GM10248 (cell line): Measurements from ENCODE around the gene KCNK15.

ENCODE experiments used
- CTCF ChIA-PET: fragments of 300-600 bp; sonication (Branson Sonifier 250); formaldehyde crosslinking; extraction: SDS; loops from one replicate; lab custom pipeline; 2021; ENCODE audit warnings: antibody characterized with exemption; lab: Yijun Ruan, JAX
- POLR2A ChIA-PET: fragments of 350-650 bp; sonication (Branson Sonifier 250); formaldehyde crosslinking; extraction: SDS; loops from one replicate; lab custom pipeline; 2020; ENCODE audit warnings: antibody characterized with exemption; lab: Yijun Ruan, JAX
- DNase-seq: peaks from one replicate; pipeline ENCODE4 v3.0.0; 2012; ENCODE audit errors: extremely low spot score
- CTCF ChIP-seq: IDR thresholded peaks from 2 replicates; pipeline ENCODE4 v1.5.1; 2012; ENCODE audit warnings: mild to moderate bottlenecking, low read depth; ENCODE audit errors: extremely low read depth, missing control alignments, control extremely low read depth

Gene KCNK15

GRCh38 chr20:44720621-44720996, 25.1 kb upstream of the KCNK15 start:
- CTCF ChIA-PET: interaction anchor here (1.1 to 1.3 kb wide), 2 partner anchors 10 to 20 kb away, joined by 3 to 6 read pairs; no protein-coding TSS in a partner anchor
- POLR2A ChIA-PET: no interaction called here
- no peak for DNase-seq
- no peak for TF ChIP-seq CTCF

GRCh38 chr20:44720997-44721784, 24.5 kb upstream of the KCNK15 start:
- CTCF ChIA-PET: interaction anchor here (1.1 to 1.3 kb wide), 3 partner anchors 10 to 21 kb away, joined by 3 to 8 read pairs (median 6); no protein-coding TSS in a partner anchor
- DNase-seq: no peak
- no peak for TF ChIP-seq CTCF
- POLR2A ChIA-PET: no interaction called here

GRCh38 chr20:44721785-44722054, 23.9 kb upstream of the KCNK15 start:
- CTCF ChIA-PET: interaction anchor here (1.2 to 1.3 kb wide), 2 partner anchors 11 to 21 kb away, joined by 3 to 8 read pairs; no protein-coding TSS in a partner anchor
- TF ChIP-seq CTCF: no peak
- POLR2A ChIA-PET: no interaction called here
- no peak for DNase-seq

- ChIA-PET POLR2A (interaction anchor here (0.7 kb wide), 1 partner anchor 1333 kb away, joined by 5 read pairs; no protein-coding TSS in a partner anchor), CTCF (interaction anchor here (1.0 to 13.0 kb wide), 5 partner anchors 11 to 506 kb away, joined by 3 to 178 read pairs (median 4); no protein-coding TSS in a partner anchor)
- DNase-seq: no peak
- TF ChIP-seq CTCF: no peak
Measured at GRCh38 chr20:44722990-44723389, 22.7 kb upstream of the KCNK15 start.

GRCh38 chr20:44723391-44723790, 22.3 kb upstream of the KCNK15 start:
- CTCF ChIA-PET: interaction anchor here (1.0 to 13.0 kb wide), 6 partner anchors 10 to 506 kb away, joined by 3 to 178 read pairs (median 4); no protein-coding TSS in a partner anchor
- no peak for DNase-seq
- no peak for TF ChIP-seq CTCF
- POLR2A ChIA-PET: no interaction called here

GRCh38 chr20:44723798-44724362, 21.8 kb upstream of the KCNK15 start:
- CTCF ChIA-PET: interaction anchor here (1.0 to 13.0 kb wide), 6 partner anchors 10 to 507 kb away, joined by 3 to 178 read pairs (median 4); no protein-coding TSS in a partner anchor
- DNase-seq: no peak
- POLR2A ChIA-PET: no interaction called here
- no peak for TF ChIP-seq CTCF
